ENCODE results near the gene PDE9A.

DNA sequence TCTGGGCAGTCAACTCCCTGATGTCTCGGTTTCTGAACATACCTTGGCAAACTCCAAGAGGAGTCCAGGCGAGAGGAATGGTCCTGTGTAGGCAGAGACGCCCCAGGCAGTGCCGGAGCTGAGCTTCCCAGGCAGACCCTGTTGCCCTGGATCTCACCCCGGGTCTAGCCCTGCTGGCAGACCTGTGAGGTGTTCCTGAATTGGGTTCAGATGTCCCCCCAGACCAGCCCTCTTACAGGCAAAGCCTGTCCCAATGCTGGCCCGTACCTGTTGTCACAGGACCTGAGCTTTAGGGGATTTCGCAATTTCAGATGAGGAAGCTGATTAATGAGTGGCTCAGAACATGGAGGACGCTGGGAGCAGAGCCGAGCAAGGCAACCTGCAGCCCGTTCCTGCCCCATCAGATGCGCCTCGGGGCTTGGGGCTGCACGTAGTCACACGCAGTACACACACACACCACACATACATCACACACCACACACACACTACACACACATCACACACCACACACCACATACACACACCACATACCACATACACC, 38.5 kb upstream of the PDE9A start:
- TF ChIP-seq, protein P1, sequence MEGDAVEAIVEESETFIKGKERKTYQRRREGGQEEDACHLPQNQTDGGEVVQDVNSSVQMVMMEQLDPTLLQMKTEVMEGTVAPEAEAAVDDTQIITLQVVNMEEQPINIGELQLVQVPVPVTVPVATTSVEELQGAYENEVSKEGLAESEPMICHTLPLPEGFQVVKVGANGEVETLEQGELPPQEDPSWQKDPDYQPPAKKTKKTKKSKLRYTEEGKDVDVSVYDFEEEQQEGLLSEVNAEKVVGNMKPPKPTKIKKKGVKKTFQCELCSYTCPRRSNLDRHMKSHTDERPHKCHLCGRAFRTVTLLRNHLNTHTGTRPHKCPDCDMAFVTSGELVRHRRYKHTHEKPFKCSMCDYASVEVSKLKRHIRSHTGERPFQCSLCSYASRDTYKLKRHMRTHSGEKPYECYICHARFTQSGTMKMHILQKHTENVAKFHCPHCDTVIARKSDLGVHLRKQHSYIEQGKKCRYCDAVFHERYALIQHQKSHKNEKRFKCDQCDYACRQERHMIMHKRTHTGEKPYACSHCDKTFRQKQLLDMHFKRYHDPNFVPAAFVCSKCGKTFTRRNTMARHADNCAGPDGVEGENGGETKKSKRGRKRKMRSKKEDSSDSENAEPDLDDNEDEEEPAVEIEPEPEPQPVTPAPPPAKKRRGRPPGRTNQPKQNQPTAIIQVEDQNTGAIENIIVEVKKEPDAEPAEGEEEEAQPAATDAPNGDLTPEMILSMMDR (IDR thresholded peaks at IDR 0.05), result no peak
- TF ChIP-seq POLR2A (IDR thresholded peaks at IDR 0.05), result no peak
